Measurements from ENCODE around the gene THBS3. TPM values are rescaled to one million over a fixed set of nuclear protein-coding genes. Genes with fewer than 3 reads are reported as not detected.

THBS3 gene
- total RNA-seq, 1 experiment from 2014 or later: 35.9 TPM

- ATAC-seq (peak; percentile 89), DNase-seq (ENCODE audit: low read depth, low spot score) (no peak)
- ChIA-PET CTCF (interaction anchor here (0.6 to 3.9 kb wide), 12 partner anchors 9 to 348 kb away, joined by 3 to 34 read pairs (median 4); partner anchors contain the start of genes CLK2, FDPS and RUSC1), POLR2A (interaction anchor here (0.5 to 1.2 kb wide), 3 partner anchors 66 to 178 kb away, joined by 3 to 13 read pairs (median 3); no protein-coding TSS in a partner anchor)
- Histone ChIP-seq H3K27ac (ENCODE audit: low read length) (peak overlapping the region; percentile 9; the same call in 1 of the 2 replicates), H3K4me3 (ENCODE audit: low read depth in 2 of 2, low read length in 2 of 2) (no peak overlapping the region), H3K36me3 (ENCODE audit: control insufficient read depth, insufficient read depth, low read length) (peaks cover 3% of the 10 kb centered on the region; the same call in 1 of the 2 replicates), H3K9me3 (ENCODE audit: control insufficient read depth, insufficient read depth, low read depth, low read length) (no peaks in the 10 kb centered on the region), H3K4me1 (ENCODE audit: control insufficient read depth, insufficient read depth, low read length) (peaks cover 7% of the 10 kb centered on the region), H3K27me3 (ENCODE audit: control insufficient read depth, insufficient read depth, low read length) (no peaks in the 10 kb centered on the region)
- no TSS peak for BruUV-seq (replicated peaks)
- intact Hi-C loops (cut with micrococcal nuclease; ENCODE audit: unreplicated experiment) (no loop called here), in situ Hi-C loops (cut with HindIII; ENCODE audit: low pct_unique_long_range_greater_than_20kb, low sequenced_read_pairs) (no loop called here)
- TF ChIP-seq POLR2AphosphoS5 (IDR thresholded peaks at IDR 0.05; ENCODE audit: low read depth, low read length): peak; percentile 24; the same call in 1 of the 2 replicates
- TF ChIP-seq REST (IDR thresholded peaks at IDR 0.05; ENCODE audit: insufficient read depth in 1 of 2, low read depth in 2 of 2, low read length in 1 of 2): no peak
- TF ChIP-seq SIN3A (IDR thresholded peaks at IDR 0.05; ENCODE audit: borderline replicate concordance, insufficient read depth, low read depth, low read length): no peak
- TF ChIP-seq TCF7L2 (IDR thresholded peaks at IDR 0.05; ENCODE audit: low read depth, low read length): peak; percentile 67
- TF ChIP-seq CTCF (IDR thresholded peaks at IDR 0.05): peak; percentile 100
Measured at GRCh38 chr1:155250633-155251449, 43.1 kb upstream of the THBS3 start.

- DNase-seq (ENCODE audit: low read depth, low spot score): no peak
- ATAC-seq: no peak
- Histone ChIP-seq H3K4me3 (ENCODE audit: low read depth in 2 of 2, low read length in 2 of 2) (no peak overlapping the region), H3K36me3 (ENCODE audit: control insufficient read depth, insufficient read depth, low read length) (peaks cover 3% of the 10 kb centered on the region; the same call in 1 of the 2 replicates), H3K27me3 (ENCODE audit: control insufficient read depth, insufficient read depth, low read length) (no peaks in the 10 kb centered on the region), H3K27ac (ENCODE audit: low read length) (no peak overlapping the region), H3K4me1 (ENCODE audit: control insufficient read depth, insufficient read depth, low read length) (peaks cover 6% of the 10 kb centered on the region; the same call in 1 of the 2 replicates), H3K9me3 (ENCODE audit: control insufficient read depth, insufficient read depth, low read depth, low read length) (no peaks in the 10 kb centered on the region)
- in situ Hi-C loops (cut with HindIII; ENCODE audit: low pct_unique_long_range_greater_than_20kb, low sequenced_read_pairs): no loop called here
- BruUV-seq (replicated peaks): no TSS peak
- POLR2A ChIA-PET: interaction anchor here (0.5 to 0.8 kb wide), 2 partner anchors 84 to 177 kb away, joined by 3 to 13 read pairs; no protein-coding TSS in a partner anchor
- TF ChIP-seq REST (IDR thresholded peaks at IDR 0.05; ENCODE audit: insufficient read depth in 1 of 2, low read depth in 2 of 2, low read length in 1 of 2) (no peak), POLR2AphosphoS5 (IDR thresholded peaks at IDR 0.05; ENCODE audit: low read depth, low read length) (no peak), SIN3A (IDR thresholded peaks at IDR 0.05; ENCODE audit: borderline replicate concordance, insufficient read depth, low read depth, low read length) (no peak), TCF7L2 (IDR thresholded peaks at IDR 0.05; ENCODE audit: low read depth, low read length) (no peak), CTCF (IDR thresholded peaks at IDR 0.05) (no peak)
- intact Hi-C loops (cut with micrococcal nuclease; ENCODE audit: unreplicated experiment): no loop called here
- CTCF ChIA-PET: interaction anchor here (0.6 to 3.9 kb wide), 10 partner anchors 8 to 1303 kb away, joined by 3 to 34 read pairs (median 4); partner anchors contain the start of genes CLK2, DENND4B and FDPS
Measured at GRCh38 chr1:155250246-155250632, 42.5 kb upstream of the THBS3 start.
